ENCODE results near the gene SH3GL3.

SH3GL3 gene

DNA sequence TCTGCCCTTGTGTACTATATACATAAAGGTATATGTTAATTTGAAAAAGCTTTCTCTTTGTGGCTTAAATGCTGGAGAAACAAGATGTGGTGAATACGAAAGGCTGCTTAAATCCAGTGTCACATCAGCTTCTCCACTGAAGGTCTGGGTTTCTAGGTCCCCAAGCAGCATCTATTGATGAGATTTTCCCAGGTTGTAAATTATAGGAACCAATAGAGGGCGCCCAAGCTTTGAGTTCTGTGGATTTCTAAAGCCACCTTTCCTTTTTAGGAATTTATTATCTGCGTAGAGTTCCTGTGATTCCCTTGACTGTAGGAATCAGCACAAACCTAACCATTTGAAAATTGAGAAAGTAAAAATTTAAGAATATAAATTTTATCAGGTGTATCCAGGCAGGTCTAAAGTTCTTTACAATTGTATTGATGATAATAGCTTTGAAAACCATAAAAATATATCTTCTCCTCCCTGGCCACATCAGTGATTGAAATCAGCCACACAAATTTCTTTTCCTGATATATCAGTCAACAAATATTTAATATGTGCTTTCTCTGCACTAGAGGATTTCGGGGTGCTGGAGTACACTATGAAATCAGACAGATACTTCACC is 118.5 kb downstream of the SH3GL3 start:
- no peak for DNase-seq (ENCODE audit: low read depth in 2 of 2)

DNA sequence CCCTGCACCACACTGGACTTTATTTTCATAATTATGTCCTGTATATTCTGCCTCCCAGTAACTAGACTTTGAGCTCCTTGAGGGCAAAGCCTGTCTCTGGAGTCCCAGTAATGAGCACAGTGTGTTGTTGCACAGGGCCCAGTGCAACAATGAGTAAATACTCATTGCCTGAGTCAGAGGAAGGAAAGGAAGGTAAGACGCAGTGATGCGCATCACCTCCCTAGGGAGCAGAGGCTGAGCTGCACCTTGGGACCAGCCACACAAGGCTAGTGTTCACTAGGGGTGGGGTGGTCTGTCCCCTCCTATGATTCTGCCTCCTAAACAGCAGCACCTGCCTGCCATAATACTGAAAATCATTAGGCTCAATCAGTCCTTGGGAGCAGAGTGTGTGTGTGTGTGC is 120.2 kb downstream of the SH3GL3 start:
- DNase-seq (ENCODE audit: low read depth in 2 of 2), result no peak

DNA sequence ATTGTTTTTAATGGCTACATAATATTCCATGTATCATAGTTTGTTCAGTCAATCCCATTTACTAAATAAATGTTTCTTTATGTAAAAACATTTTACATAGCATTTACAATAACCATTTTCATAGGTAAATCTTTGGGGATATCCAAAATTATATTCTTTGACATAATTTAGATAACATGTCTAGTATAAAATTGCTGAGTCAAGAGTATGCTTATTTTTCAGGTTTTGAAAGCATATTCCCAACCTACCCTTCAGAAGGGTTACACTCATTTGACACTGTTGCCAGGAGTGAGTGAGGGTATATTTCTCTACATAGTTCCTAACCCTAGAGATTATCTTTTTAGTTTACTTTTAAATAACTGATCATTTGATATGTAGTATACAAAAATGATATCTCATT is 122.2 kb downstream of the SH3GL3 start:
- no peak for DNase-seq (ENCODE audit: low read depth in 2 of 2)

DNA sequence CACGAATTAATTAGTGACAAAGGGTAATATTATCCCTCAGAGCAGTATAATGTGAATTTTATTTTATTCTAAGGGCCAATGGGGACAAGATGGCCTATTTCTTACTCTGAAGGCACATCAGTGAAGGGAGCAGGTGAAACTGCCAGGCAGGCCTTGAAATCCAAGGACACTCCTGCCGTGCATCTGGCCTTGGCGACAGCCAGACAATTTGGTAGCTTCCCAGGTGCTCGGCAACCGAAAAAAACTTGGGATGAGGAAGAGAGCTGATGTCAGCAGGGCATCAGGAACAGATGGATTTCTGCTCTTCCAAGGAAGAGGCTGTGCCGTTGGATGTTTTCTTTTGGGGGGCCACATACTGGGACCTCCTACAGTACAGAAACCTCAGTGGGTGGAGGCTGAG is 123.6 kb downstream of the SH3GL3 start:
- DNase-seq (ENCODE audit: low read depth in 2 of 2), result no peak

DNA sequence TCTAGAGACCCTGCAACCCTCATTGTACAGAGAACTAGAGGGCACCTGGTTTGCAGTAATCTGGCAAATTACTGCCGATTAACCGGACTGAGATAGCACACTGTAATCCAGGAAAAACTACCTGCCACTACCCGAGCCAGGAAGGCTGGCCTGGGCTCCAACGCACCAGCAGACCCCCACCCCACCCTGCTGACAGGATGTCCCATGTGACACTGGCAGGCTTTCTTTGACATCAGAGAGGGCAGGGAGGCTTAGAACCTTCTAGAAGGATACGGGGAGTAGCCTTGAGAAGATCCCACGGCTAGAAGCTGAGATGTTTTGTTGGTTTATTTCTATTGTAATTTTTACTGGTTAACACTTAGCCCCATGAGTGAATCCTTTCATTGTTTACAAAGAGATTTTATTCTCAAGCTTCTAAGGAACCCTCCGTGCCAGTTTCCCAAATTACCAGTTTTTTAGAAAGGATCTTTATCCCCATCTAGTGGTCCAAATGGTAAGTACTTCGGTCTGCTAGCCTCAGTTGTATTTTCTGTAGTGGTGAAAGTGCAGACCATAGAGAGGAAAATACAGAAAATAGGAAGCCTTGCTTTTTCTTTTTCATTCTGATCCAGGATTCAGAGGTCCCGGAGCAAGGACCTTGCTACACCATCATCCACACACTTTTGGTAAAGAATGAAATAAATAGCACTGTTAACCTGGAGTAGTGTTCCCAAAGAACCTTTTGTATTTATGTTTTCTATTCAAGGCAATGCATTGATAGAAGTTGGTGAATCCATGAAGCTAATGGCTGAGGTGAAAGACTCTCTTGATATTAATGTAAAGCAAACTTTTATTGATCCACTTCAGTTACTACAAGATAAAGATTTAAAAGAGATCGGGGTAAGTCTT is 124.9 kb downstream of the SH3GL3 start:
- no peak for DNase-seq (ENCODE audit: low read depth in 2 of 2)

DNA sequence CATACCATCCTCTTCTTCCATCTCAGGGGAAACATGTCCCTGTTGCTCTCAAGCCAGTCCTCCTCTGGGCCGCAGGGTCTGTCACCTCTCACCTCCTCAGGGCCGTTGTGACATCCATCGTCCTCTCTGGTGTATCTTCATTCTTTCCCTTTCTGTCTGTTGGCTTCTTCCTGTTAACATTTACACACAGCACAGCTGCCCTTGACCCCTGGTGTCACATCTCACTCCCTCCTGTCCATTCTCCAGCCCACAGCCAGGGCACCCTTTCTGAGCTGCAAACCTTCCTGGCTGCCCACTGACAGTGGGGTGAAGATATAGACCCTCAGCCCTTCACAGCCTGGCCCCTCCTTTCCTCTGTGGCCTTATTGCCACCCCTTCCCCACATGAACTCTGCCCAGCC is 127.2 kb downstream of the SH3GL3 start:
- DNase-seq (ENCODE audit: low read depth in 2 of 2), result no peak

DNA sequence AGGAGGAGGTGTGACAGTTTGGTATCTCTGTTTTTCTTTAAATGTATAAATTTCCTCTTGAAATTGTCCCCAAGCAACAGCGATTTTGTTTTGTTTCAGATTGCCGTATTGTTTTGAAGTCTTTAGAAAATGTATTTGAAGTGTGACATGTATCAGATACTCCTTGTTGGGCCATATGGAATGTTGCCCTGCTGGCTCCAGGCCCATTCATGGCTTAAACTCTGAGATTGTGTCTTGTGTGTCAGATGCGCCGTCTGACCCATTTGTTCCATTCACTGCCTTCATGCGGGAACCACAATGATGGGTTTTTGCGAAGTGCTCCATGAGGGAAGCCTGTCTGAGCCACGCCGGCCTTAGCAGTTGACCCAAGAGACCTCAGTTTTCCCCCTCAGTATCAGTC is 131.6 kb downstream of the SH3GL3 start:
- DNase-seq (ENCODE audit: low read depth in 2 of 2), result no peak

DNA sequence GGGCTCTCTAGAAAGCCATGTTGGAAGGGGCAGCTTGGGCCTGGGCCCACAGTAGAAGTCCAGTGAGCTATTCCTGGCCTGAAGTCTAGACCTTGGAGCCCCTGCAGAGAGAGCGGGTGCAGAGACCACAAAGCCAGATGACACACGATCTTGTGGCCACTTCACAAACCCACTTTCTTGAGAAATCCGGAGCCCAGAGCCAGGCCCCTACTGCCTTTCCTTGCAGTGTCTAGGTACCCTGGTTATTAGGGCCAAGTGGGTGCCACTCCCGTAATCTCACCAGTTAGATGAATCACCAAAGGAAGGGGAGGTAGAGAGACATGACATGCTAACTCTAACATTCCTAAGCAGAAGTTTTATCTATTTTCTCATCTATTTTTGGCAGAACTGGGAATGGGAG is 134.2 kb downstream of the SH3GL3 start:
- no peak for DNase-seq (ENCODE audit: low read depth in 2 of 2)

DNA sequence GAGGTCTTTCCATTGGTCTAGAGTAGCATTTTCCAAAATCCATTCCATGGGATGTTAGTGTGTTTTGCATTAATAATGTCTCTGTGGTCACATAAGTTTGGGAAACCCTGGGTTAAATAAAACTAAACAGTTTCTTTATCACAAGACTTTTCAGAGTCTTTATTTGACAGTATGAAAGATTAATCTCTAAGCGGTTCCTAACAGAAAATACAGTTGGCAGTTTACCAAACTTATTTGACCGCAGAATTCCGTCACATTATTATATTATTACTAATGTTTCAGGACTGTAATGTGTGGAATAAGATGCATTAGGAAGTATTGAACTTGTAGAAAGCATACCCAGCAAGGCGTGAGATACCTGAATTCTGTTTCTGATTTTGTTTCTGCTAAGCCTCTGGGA is 135.2 kb downstream of the SH3GL3 start:
- DNase-seq (ENCODE audit: low read depth in 2 of 2), result no peak

DNA sequence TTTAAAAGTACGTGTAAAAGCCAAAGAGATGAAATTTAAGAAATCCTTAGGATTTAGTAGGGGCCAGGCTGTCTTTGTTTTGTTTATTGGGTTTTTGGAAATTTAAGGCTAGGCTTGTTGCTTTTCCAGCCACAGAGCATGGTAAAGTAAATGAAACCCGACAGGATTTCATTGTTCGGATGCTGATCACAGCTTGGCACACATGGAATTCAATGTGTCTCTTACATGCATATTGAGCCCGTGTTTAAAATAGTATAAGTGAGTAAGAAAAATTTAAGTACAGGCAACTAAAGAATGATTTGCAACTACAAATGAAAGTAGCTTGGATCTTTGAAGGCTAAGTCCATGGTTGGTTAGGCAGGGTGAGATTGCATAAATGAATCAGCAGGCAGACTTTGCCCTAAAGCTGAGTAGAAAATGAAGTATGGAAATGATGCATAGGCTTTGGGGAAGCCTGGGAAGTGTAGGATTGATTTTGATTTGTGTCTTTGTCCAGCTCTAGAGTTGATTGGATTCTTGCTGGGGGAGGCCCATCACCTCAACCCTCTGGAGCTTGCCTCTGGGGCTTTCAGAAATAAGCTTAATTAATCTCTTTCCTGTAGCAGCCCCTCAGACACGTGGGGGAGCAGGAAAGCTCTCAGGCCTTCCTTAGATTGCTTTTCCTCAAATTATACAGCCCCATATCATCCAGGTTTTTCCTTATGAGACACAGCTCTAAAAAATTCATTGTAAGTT is 138.6 kb downstream of the SH3GL3 start:
- DNase-seq (ENCODE audit: low read depth in 2 of 2), result no peak

DNA sequence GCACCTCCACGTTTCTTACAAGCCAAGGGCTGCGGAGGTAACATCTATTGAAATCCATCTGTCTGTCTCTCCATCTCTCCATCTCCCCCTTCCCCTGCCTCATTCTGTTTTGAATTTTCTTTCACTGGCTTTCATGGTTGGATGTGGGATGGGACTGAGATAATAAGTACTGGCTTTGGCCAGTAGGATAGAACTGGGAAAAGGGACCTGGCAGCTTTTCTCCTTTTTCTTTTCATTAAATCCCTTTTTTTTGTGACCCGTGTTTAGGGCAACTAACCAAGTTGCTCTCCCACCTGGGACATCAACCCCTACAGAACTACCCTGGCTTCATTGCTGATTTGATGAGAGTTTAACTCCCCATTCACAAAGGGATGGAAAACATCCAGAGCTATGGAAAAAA is 139.9 kb downstream of the SH3GL3 start:
- no peak for DNase-seq (ENCODE audit: low read depth in 2 of 2)

DNA sequence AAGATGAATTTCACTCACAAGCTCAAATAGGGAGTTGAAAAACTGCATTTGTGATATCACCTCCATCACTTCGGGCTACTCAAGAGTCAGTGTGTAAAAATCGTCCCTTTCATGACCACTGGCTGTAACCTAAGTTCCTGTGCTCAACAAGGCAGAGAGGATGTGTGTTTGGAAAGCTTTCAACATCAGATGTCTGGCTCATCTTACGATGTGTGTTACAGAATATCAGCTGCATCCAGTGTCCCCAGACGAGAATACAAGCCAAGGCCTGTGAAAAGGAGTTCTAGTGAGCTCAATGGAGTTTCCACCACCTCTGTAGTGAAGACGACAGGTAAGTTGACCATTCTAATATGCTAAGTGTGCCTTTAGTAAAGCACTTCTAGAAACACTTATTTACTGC is 141.3 kb downstream of the SH3GL3 start:
- no peak for DNase-seq (ENCODE audit: low read depth in 2 of 2)

DNA sequence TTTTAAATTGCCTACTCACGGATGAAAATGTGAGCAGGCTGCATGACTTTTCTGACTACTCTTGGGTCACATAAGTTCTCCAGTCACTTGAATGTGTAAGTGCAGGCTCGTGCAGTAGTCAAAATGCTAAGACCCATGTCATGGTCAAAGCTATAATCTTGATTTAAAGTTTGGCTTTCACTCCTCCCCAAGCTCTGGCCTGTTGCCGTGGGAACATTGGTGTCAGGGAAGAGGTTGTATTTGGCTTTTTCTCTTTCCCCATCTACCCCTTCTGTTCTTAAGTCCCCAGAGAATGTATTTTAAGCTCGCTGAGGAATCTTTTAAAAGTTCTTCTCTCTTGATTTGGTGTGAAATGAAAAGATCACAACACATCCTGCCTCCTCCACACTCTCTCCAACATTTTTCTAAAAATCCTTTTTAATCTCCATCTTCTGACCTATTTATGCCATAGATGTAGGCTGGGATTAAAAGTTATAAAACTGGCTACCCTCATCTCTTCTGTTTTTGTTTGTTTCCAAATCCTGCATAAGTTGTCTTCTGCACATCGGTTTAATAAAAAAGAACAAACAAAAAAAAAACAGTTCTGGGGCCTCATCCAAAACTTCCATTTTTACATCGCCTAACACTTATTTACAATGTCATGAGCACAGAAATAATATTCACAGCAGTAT is 145.4 kb downstream of the SH3GL3 start:
- DNase-seq (ENCODE audit: low read depth in 2 of 2), result no peak

DNA sequence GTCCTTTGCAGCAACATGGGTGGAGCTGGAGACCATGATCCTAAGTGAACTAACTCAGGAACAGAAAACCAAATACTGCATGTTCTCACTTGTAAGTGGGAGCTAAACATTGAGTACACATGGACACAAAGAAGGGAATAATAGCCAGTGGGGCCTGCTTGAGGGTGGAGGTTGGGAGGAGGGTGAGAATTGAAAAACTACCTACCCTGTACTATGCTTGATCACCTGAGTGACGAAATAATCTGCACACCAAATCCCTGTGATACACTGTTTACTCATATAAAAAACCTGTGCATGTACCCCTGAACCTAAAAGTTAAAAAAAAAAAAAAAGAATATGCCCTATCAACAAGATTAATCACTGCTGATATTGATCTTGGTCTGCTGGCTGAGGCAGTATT is 148.1 kb downstream of the SH3GL3 start:
- DNase-seq (ENCODE audit: low read depth in 2 of 2), result no peak

DNA sequence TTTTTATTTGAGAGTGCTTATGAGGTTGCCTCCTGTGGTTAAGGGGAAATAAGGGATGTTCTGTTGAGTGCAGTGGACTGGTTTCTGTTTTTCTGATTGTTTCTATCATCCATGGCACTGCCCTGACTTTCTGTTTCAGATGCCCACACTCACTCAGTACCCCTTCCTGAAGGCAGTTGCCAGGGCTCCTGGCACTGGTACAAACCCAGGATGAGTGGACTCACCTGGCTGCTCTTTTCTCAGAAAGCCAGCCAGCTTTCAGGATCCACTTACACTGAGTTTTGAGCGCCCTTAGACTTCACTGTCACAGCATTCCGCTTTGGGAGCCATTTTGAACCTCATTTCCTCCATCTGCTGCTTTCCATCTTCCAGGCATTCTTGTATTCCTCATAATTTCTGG is 150.9 kb downstream of the SH3GL3 start:
- no peak for DNase-seq (ENCODE audit: low read depth in 2 of 2)

DNA sequence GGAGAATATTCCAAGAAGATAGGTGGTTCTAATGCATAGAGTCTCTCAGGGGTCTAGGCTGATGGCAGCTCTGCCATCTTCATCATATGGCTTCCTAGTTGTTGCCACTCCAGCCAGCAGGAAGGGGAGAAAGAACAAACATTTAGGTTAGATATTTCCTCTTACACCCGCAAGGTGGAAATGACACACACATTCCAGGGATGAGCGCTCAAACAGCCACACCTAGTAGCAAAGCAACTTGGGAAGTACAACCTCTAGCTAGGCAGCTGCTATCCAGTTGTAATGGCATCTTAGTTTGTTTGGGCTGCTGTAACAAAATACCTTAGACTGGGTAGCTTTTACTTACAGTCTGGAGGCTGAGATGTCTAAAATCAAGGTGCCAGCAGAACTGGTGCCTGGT is 154.9 kb downstream of the SH3GL3 start:
- DNase-seq (ENCODE audit: low read depth in 2 of 2), result no peak

DNA sequence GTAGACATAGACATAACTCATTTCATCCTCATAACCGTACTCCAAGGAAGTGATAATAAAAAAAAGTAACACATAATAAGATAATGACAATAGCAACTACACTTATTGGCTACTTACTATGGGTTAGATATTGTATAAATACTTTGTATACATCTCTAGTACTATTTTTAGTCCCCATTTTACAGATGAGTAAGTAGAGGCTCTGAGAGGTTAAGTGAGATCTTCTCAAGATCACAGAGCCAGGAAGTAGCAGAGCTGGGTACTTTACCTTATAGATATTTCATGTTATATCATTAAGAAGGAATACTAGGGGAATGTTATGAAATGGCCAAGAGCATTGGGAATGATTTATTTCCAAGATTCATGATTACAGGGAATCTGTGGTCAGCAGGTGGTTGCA is 157.4 kb downstream of the SH3GL3 start:
- DNase-seq (ENCODE audit: low read depth in 2 of 2), result no peak

DNA sequence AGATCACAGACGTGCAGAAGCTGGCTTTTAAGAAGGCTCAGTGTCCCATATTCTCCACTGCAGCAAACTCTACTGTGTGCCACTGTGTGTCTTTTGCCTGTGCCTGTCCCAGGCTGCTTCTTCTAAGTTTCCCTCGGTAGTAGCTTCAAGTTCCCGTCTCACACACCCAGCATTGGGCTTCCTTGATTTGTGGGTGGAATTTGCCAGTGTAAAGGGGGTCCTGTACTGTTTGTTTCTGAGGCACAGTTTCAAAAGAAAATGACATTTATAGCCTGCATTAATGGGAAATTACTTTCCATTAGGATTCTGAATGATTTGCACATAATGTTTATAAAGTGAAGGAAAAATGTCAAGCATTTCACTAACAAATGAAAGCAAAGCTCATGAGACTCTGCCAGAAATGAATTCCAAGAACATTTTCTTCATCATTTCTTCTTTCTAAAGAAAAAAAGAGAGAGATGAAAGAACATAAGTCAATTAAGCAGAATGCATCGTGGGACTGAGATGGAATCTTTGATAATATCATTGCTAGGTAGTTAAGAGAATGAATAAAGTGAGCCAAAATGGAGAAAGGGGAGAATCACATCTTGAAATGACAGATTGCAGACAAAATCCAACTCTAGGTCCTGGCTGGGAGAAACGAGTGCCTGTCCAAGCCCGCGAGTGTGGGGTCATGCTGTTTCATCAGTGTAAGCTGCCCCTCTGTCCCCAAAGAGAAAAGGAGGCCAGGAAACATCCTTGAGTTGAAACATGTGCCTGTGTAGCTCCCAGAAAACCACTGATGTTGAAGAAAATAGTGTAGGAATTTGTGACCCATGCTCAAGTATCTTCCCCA is 158.2 kb downstream of the SH3GL3 start:
- DNase-seq (ENCODE audit: low read depth in 2 of 2), result no peak

DNA sequence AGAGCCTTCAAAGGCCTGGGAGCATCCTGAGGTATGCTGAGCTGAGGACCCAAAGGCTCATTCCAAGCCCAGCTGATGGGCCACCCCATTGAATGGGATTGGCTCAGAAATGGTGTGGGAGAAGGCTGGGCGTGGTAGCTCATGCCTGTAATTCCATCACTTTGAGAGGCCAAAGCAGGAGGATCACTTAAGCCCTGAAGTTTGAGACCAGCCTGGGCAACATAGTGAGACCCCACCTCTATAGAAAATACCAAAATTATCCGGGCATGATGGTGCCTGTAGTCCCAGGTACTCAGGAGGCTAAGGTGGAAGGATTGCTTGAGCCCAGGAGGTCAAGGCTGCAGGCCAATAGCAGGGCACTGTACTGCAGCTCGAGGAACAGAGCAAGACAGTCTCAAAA is 163.0 kb downstream of the SH3GL3 start:
- DNase-seq (ENCODE audit: low read depth in 2 of 2), result no peak

DNA sequence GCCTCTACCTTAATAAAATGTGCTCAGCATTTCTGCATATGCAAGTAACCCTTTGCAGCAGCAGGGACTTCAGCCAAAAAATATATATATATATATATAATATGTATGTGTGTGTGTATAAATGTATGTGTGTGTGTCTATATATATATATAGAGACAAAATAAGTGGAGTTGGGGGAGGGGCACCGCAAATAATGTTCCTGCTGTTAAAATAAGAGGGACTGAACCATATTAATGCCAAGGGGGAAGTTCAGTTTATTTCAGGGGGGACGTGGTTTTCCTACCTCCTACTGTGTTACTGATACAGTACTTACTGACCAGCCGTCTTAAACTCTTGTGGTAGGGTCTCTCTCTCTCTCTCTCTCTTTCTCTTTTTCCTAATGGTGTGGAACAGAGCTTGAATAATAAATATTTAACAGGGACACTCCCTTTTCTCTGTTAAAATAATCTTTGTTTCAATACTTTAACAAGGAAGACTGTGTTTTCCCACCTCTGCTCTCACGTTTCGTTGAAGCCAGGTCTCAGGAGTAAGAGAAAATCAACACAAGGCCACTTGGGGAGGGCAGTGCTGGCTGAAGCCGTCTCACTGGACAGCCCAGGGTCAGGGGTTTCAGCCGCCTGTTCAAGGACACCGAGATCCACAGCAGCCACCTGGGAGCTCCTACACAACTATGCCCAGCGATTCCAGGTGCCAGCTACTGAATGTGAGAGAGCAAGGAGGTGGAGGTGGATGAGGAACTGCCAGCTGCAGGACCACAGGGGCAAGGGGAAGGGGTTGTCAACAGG is 164.0 kb downstream of the SH3GL3 start:
- DNase-seq (ENCODE audit: low read depth in 2 of 2), result no peak

DNA sequence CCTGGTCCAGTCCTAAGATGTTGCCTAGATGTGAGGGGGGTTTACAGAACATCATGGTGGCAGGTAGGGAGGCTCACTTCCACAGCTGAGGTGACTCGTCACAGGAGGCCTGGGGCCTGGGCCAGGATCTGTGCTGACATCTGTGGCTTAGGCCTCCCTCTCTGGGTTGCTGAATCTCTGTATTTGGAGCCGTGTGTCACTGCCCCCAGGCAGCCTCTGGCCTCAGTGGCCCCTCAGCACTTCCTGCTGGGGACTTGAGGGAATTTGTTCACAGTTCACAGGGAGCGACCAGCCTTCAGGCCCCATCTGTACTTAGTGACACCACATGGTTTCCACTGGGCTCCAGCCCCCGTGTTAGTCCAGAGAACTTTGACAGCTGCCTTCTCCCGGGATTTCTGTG is 165.1 kb downstream of the SH3GL3 start:
- no peak for DNase-seq (ENCODE audit: low read depth in 2 of 2)
